B cell (primary cell): ENCODE results near the gene TGOLN2. TPM values are rescaled to one million over a fixed set of nuclear protein-coding genes. Genes with fewer than 3 reads are reported as not detected.

ENCODE experiments used
- ATAC-seq: fragments of 200-7000 bp; cut with Tn5 transposase; one replicate; pipeline ENCODE4 v1.10.0; 2021; ENCODE audit warnings: low read depth, mild to moderate bottlenecking, moderate number of reproducible peaks, moderate library complexity
- CTCF ChIA-PET: fragments of 350-600 bp; sonication (Branson Sonifier 250); formaldehyde crosslinking; loops from one replicate; lab custom pipeline; 2021; ENCODE audit warnings: antibody characterized with exemption, inconsistent platforms; lab: Charles Lee
- POLR2A ChIA-PET: fragments of 350-600 bp; sonication (Branson Sonifier 250); formaldehyde crosslinking; loops from one replicate; lab custom pipeline; 2021; ENCODE audit warnings: antibody characterized with exemption; lab: Charles Lee
- DNase-seq: peaks from one replicate; pipeline ENCODE4 v3.0.0; 2013
- H2AFZ ChIP-seq: 2 replicates; pipeline ENCODE4 v1.6.1; 2012; ENCODE audit warnings: mild to moderate bottlenecking, low read depth, low read length; ENCODE audit not compliant: insufficient read depth, poor library complexity, severe bottlenecking
- H3K27ac ChIP-seq, 2 donors: 1 replicate in 1 of 2; 2 replicates in 1 of 2; pipeline ENCODE4 v1.5.1; 2012 to 2013; ENCODE audit warnings: low read length in 2 of 2, mild to moderate bottlenecking in 2 of 2, moderate library complexity in 1 of 2
- H3K27me3 ChIP-seq, 4 experiments: fragments of 200-600 bp in 1 of 4; sonication (generic) in 1 of 4; replicated peaks in 1 of 4; 1 replicate in 2 of 4; 2 replicates in 2 of 4; pipeline versions ENCODE4 v1.6.1 to v1.7.0; 2013 to 2016; ENCODE audit warnings: low read length in 3 of 4, mild to moderate bottlenecking in 2 of 4, mixed read lengths in 1 of 4, moderate library complexity in 1 of 4; ENCODE audit not compliant: insufficient read depth in 4 of 4, control insufficient read depth in 3 of 4; ENCODE audit errors: control extremely low read depth in 1 of 4
- H3K36me3 ChIP-seq, 2 experiments: replicated peaks in 1 of 2; 1 replicate in 1 of 2; 2 replicates in 1 of 2; pipeline versions ENCODE4 v1.6.1 to v1.7.1; 2013; ENCODE audit warnings: low read length in 1 of 2; ENCODE audit not compliant: insufficient read depth in 2 of 2, control insufficient read depth in 1 of 2; ENCODE audit errors: control extremely low read depth in 1 of 2, extremely low read depth in 1 of 2
- H3K4me1 ChIP-seq, 2 donors: fragments of 200-600 bp in 1 of 2; sonication (generic) in 1 of 2; 1 replicate in 1 of 2; 2 replicates in 1 of 2; pipeline versions ENCODE4 v1.5.1 to v1.6.1; 2013 to 2017; ENCODE audit warnings: low read length in 2 of 2; ENCODE audit not compliant: control insufficient read depth in 2 of 2, insufficient read depth in 2 of 2
- H3K4me2 ChIP-seq: replicated peaks from 2 replicates; pipeline ENCODE3; 2012; ENCODE audit warnings: mild to moderate bottlenecking, low read depth, low read length; ENCODE audit not compliant: poor library complexity, severe bottlenecking
- H3K4me3 ChIP-seq, 5 experiments: fragments of 200-600 bp in 1 of 5; sonication (generic) in 1 of 5; 1 replicate in 3 of 5; 2 replicates in 2 of 5; pipeline versions ENCODE4 v1.5.1 to v1.7.0; 2011 to 2016; ENCODE audit warnings: low read length in 4 of 5, mild to moderate bottlenecking in 4 of 5, low read depth in 2 of 5, control low read depth in 1 of 5, moderate library complexity in 1 of 5; ENCODE audit not compliant: insufficient read depth in 1 of 5; ENCODE audit errors: control extremely low read depth in 1 of 5, extremely low read depth in 1 of 5
- H3K79me2 ChIP-seq: fragments of 200-600 bp; sonication (generic); one replicate; pipeline ENCODE4 v1.6.0; 2016; ENCODE audit warnings: low read length; ENCODE audit not compliant: control insufficient read depth, insufficient read depth
- H3K9ac ChIP-seq: fragments of 200-600 bp; sonication (generic); 2 replicates; pipeline ENCODE4 v1.6.1; 2017; ENCODE audit warnings: mild to moderate bottlenecking, low read length, moderate library complexity
- H3K9me3 ChIP-seq, 3 donors: one replicate each; pipeline versions ENCODE4 v1.6.1 to v1.7.1; 2013; ENCODE audit warnings: low read length in 2 of 3; ENCODE audit not compliant: control insufficient read depth in 2 of 3, insufficient read depth in 1 of 3; ENCODE audit errors: control extremely low read depth in 1 of 3
- H4K20me1 ChIP-seq: 2 replicates; pipeline ENCODE4 v1.6.0; 2012; ENCODE audit warnings: mild to moderate bottlenecking, low read length; ENCODE audit not compliant: insufficient read depth, control insufficient read depth, poor library complexity, severe bottlenecking
- H3K27ac Mint-ChIP-seq: one replicate; pipeline ENCODE4 v1.8.0; 2021; ENCODE audit warnings: mixed read lengths
- H3K27me3 Mint-ChIP-seq: one replicate; pipeline ENCODE4 v1.8.0; 2021; ENCODE audit warnings: mixed read lengths
- H3K4me1 Mint-ChIP-seq: one replicate; pipeline ENCODE4 v1.8.0; 2021; ENCODE audit warnings: mixed read lengths
- H3K4me3 Mint-ChIP-seq: one replicate; pipeline ENCODE4 v1.8.0; 2021; ENCODE audit warnings: mixed read lengths
- H3K9me3 Mint-ChIP-seq: one replicate; pipeline ENCODE4 v1.8.0; 2022; ENCODE audit warnings: mixed read lengths; ENCODE audit not compliant: insufficient read depth
- EZH2 ChIP-seq: IDR thresholded peaks from 2 replicates; pipeline ENCODE4 v1.6.1; 2012; ENCODE audit warnings: borderline replicate concordance, low read depth, mild to moderate bottlenecking, moderate library complexity, low read length; ENCODE audit not compliant: insufficient read depth, poor library complexity, severe bottlenecking
- WGBS: methylation state at CpG from one replicate; pipeline ENCODE4 v1.1.5; 2013; ENCODE audit warnings: missing lambda C conversion rate; ENCODE audit not compliant: insufficient coverage; 5-methylcytosine and 5-hydroxymethylcytosine counted together
- intact Hi-C: fragments of 100-400 bp; cut with micrococcal nuclease; formaldehyde crosslinking; loops from one replicate; pipeline ENCODE4 v1.10.0; 2022
- polyA plus RNA-seq: library from polyadenylated mRNA; depleted of rRNA; stranded (reverse); fragments of >200 nt; gene quantifications from 2 replicates; pipeline ENCODE4 v1.2.3, GENCODE V29; 2012
- total RNA-seq, 2 donors: library from RNA; stranded (reverse); fragments of 120-200 nt in 1 of 2; gene quantifications; 1 replicate in 1 of 2; 2 replicates in 1 of 2; pipeline versions ENCODE4 v1.2.3 to v1.2.4, GENCODE V29; 2013 to 2022
- TF ChIP-seq, protein P1 (sequence below): fragments of 200-600 bp; IDR thresholded peaks from one replicate; pipeline ENCODE4 v1.8.0; 2022; ENCODE audit warnings: antibody characterized with exemption, mild to moderate bottlenecking

TGOLN2 gene
- total and polyA plus RNA-seq, 2 donors (not counting 1 experiment from before 2014, with no cell fraction given): 106 to 172 TPM

DNA sequence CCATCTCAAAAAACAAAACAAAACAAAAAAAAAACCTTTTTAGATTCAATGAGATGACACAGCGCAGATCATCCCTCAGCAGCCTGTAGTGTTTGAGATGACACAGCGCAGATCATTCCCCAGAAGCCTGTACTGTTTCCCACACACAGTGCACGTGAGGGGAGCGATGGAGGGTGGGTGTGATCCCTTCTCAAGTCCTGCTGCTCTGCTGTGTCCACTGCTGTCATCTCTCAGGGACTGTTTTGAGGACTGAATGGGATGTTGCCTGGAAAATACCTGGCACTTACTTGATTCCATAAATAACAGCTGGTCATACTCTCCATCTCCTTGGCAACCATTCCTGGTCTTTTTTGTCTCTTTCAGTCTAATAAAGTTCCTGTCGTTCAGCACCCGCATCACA is 25.7 kb downstream of the TGOLN2 start:
- CTCF ChIA-PET: interaction anchor here (1.1 to 2.7 kb wide), 2 partner anchors 10 to 250 kb away, joined by 3 to 12 read pairs; no protein-coding TSS in a partner anchor
- Mint-ChIP-seq H3K27me3 (peaks cover 29% of the 10 kb centered on the region), H3K9me3 (no peaks in the 10 kb centered on the region), H3K4me1 (peaks cover 8% of the 10 kb centered on the region), H3K27ac (no peak overlapping the region), H3K4me3 (no peak overlapping the region)
- DNase-seq: no peak
- Histone ChIP-seq H3K27ac (no peak overlapping the region), H3K4me2 (no peak overlapping the region), H3K4me3 (no peak overlapping the region), H3K36me3 (no peaks in the 10 kb centered on the region), H3K27me3 (peaks cover 0 to 14% (median 3%) of the 10 kb centered on the region in 4 experiments), H4K20me1 (no peaks in the 10 kb centered on the region), H3K9ac (no peak overlapping the region), H3K9me3 (no peaks in the 10 kb centered on the region), H3K4me1 (peaks cover 0 to 3% of the 10 kb centered on the region in 2 donors), H2AFZ (no peak overlapping the region), H3K79me2 (no peaks in the 10 kb centered on the region)
- TF ChIP-seq EZH2: no peak
- TF ChIP-seq, protein P1, sequence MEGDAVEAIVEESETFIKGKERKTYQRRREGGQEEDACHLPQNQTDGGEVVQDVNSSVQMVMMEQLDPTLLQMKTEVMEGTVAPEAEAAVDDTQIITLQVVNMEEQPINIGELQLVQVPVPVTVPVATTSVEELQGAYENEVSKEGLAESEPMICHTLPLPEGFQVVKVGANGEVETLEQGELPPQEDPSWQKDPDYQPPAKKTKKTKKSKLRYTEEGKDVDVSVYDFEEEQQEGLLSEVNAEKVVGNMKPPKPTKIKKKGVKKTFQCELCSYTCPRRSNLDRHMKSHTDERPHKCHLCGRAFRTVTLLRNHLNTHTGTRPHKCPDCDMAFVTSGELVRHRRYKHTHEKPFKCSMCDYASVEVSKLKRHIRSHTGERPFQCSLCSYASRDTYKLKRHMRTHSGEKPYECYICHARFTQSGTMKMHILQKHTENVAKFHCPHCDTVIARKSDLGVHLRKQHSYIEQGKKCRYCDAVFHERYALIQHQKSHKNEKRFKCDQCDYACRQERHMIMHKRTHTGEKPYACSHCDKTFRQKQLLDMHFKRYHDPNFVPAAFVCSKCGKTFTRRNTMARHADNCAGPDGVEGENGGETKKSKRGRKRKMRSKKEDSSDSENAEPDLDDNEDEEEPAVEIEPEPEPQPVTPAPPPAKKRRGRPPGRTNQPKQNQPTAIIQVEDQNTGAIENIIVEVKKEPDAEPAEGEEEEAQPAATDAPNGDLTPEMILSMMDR: no peak
- ATAC-seq: no peak
- WGBS: 100% methylated on average over 3 of the region's 6 CpGs
- intact Hi-C loops: no loop called here
- POLR2A ChIA-PET: no interaction called here

DNA sequence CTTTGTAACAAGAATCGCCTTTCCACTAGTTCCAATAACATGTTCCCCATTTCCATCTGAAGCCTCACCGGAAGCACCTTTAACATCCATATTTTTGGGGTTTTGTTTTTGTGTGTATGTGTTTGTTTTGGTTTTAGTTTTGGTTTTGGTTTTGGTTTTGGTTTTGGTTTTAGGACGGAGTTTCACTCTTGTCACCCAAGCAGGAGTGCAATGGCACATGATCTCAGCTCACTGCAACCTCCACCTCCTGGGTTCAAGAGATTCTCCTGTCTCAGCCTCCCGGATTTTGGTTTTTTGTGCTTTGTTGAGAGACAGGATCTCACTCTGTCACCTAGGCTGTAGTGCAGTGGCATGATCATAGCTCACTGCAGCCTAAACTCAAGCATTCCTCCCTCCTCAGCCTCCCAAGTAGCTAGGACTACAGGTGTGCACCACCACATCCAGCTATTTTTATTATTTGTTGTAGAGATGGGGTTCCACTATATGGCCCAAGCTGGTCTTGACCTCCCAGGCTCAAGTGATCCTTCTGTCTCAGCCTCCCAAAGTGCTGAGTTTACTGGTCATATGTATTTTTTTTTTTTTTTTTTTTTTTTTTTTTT is 36.3 kb downstream of the TGOLN2 start:
- no peak overlapping the region for H3K27ac ChIP-seq
- no peaks in the 10 kb centered on the region for H4K20me1 ChIP-seq
- H3K9me3 ChIP-seq: peaks cover 0 to 3% (median 3%) of the 10 kb centered on the region in 3 donors
- peak overlapping the region; percentile 6 for H3K4me2 ChIP-seq
- Mint-ChIP-seq H3K4me1 (peaks cover 9% of the 10 kb centered on the region), H3K4me3 (peak overlapping the region; percentile 6), H3K9me3 (no peaks in the 10 kb centered on the region), H3K27me3 (peaks cover 8% of the 10 kb centered on the region), H3K27ac (peak overlapping the region; percentile 64)
- H3K9ac ChIP-seq: no peak overlapping the region
- intact Hi-C loops: no loop called here
- DNase-seq (peak; percentile 44), ATAC-seq (peak; percentile 39)
- no CpG with 5 or more reads among the region's 4 CpGs for WGBS
- TF ChIP-seq EZH2: no peak
- TF ChIP-seq, protein P1: no peak
- CTCF ChIA-PET: interaction anchor here (0.7 to 2.3 kb wide), 4 partner anchors 10 to 79 kb away, joined by 3 to 12 read pairs (median 4); no protein-coding TSS in a partner anchor
- peak overlapping the region; percentile 1 for H2AFZ ChIP-seq
- H3K4me3 ChIP-seq: no peak overlapping the region
- H3K79me2 ChIP-seq: no peaks in the 10 kb centered on the region
- POLR2A ChIA-PET: interaction anchor here (0.6 to 1.0 kb wide), 2 partner anchors 108 to 160 kb away, joined by 3 to 5 read pairs; no protein-coding TSS in a partner anchor
- H3K4me1 ChIP-seq: no peaks in the 10 kb centered on the region
- H3K36me3 ChIP-seq: no peaks in the 10 kb centered on the region
- H3K27me3 ChIP-seq: no peaks in the 10 kb centered on the region
